K562 treated with DMSO at 1 percent for 24 hours (cell line): ENCODE results near the gene ZMYM3. TPM values are rescaled to one million over a fixed set of nuclear protein-coding genes. Genes with fewer than 3 reads are reported as not detected.

ENCODE experiments used
- total RNA-seq: library from RNA; unstranded; fragments of 300-600 nt; gene quantifications from 2 replicates; pipeline ENCODE4 v1.2.3, GENCODE V29; 2022; ENCODE audit warnings: low read depth; ENCODE audit not compliant: insufficient read depth

ZMYM3 gene
- 25.1 and 27.4 TPM in 2 replicates for total RNA-seq

DNA sequence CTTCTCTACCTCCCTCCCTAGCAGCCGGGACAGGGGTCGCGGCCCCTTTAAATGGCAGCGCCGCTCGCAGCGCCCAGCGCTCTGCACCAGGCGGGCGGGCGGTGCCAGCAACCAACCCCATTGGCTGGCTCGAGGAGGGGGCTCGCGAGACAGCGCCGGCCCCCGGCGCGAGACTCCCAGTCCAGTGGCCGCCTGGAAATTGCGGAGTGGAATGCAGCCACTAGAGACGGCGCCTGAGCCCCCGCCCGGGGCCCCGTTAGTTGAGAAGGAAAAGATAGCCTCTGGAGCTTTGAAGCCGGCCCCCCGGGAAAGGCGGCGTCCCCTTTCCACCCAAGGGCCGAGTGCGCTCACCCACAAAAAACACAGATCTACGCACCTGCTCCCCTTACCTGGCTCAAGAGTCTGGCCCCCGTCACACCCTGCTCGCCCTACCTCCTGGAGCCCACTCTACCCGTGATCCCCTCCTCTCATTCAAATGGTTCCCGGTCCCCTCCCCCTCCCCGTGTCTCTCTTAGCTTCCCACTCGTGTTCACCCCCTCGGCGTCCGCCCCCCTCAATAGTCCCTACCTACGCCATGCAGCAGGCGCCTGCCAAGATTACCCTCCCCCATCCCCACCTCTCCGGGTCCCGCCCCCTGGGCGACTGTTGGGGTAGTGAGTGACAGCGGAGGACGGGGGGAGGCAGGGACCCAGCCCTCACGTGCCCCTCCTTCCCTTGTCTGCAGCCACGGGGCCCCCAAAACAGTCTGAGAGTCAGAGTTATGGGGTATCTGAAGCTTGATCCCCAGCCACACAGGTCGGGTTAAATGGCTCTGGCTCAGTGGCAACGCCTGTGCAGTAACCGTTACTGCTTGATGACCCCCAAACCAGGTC, at the start of gene ZMYM3:
Gene ZMYM3, minus strand, starts transcription at position 49 of the 872 bp plus-strand sequence. CDS start 885 bp downstream, outside the sequence.

DNA sequence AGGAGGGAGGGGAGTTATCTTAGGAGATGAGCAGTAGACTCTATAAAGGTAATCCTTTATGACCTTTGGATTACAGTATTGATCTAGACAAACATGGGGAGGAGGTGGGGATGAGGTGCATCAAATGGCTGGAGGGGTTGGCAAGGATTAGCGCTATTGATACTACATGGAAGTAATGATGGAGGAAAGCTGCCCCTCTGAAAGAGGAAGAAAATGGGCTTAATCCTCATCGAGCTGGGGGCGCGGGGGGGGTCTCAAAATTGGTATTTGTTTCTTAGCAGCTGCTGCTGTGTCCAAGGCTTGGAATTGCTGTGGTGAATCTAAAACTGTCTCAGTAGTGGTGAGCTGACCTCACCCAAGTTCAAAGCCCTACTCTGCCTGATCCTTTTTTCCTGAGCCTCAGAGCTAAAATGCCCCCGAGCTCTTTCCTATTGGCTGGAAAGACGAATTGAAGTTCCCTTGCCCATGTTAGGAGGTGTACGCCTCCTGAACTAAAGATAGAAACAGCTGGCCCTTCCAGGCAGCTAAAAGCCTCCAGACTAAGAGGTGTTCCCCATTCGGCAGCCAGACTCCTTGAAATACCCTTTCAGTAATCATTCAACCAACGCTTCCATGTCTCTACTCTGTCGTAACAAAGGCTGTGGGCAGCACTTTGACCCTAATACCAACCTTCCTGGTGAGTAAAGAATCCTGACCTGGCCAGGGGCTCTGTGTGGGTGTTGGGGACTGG, 47.4 kb upstream of the ZMYM3 start, which contains the start of gene ITGB1BP2:
Gene ITGB1BP2, plus strand, starts transcription at position 556 of the 730 bp plus-strand sequence. Its CDS starts 57 bp downstream, at position 613.

DNA sequence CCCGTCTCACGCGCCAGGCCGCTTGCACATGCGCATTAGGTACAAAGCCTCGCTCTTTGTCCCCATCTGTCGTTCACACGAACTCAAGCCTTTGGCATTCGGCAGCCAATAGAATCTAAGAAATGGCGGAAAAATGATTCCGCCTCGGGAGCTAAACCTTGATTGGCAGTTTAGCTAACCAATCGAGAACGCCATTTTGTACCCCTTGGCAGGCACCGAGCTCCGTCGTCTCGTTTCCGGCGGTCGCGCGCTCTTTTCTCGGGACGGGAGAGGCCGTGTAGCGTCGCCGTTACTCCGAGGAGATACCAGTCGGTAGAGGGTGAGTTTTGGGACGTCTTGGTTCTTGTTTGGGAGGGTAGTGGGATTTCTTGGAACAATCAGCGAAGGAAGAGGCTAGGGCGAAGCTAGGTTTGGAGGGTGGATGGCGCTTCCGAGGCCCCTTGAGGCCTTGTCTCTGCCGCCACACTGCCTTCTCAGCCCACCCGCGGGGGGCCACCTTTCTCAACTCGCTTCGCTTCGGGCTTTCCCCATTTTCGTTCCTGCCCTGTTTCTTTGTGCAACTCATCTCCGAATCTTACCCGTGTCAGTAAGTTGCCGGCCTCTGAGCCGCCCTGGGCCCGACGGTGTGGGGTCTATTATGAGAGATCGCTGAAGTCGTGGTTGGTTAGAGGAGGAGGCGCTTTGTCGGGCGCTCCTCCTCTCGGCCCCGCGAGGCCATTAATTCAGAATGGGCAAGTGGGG, 29.6 kb upstream of the ZMYM3 start, which contains the start of gene NONO:
Gene NONO, plus strand, starts transcription at position 233 of the 741 bp plus-strand sequence. CDS start 7,003 bp downstream, outside the sequence.

DNA sequence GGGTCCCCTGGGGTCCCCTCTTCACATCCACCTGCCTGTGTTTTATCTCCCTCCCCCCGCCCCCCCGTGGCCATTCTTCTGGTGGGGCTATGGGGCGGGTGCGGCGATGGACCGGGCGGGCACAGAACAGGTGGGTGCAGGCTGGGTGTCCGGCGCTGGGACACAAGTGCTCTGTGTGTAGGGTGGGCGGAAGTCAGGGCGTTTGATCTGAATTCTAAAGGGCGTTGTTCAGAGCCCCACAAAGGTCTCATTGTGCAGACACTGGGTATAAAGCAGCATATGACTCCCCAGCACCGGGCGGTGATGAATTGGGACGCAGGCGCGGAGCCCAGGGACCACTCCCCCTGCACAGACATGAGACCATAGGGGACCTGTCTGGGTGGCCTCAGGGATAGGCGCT, 31.0 kb downstream of the ZMYM3 start, which contains the start of gene GJB1:
Gene GJB1, plus strand, starts transcription at position 296 of the 400 bp plus-strand sequence. CDS start 484 bp downstream, outside the sequence.

Other genes with a start within 250 kb of the ZMYM3 start
- 34.7 and 37.1 TPM in 2 replicates for gene SNX12, start 185.8 kb downstream of the ZMYM3 start, total RNA-seq
- 23.0 and 29.0 TPM in 2 replicates for gene FOXO4, start 158.3 kb downstream of the ZMYM3 start, total RNA-seq
- gene CXorf65, start 147.4 kb downstream of the ZMYM3 start, total RNA-seq = 1.0 TPM in 1 of 2 replicates, not detected in the other
- 9.4 and 9.7 TPM in 2 replicates for gene IL2RG, start 142.6 kb downstream of the ZMYM3 start, total RNA-seq
- gene MED12, start 135.5 kb downstream of the ZMYM3 start, total RNA-seq = 31.6 and 35.0 TPM in 2 replicates
- gene NLGN3, start 109.3 kb downstream of the ZMYM3 start, total RNA-seq = 2.3 TPM in 2 replicates
- gene GJB1, start 30.9 kb downstream of the ZMYM3 start, total RNA-seq = not detected in 2 replicates
- 324 and 330 TPM in 2 replicates for gene NONO, start 29.5 kb upstream of the ZMYM3 start, total RNA-seq
- 0.72 TPM in 1 of 2 replicates, not detected in the other for gene ITGB1BP2, start 47.6 kb upstream of the ZMYM3 start, total RNA-seq
- 15.4 and 17.9 TPM in 2 replicates for gene TAF1, start 112.2 kb upstream of the ZMYM3 start, total RNA-seq